Mesendoderm (in vitro differentiated cells): ENCODE measurements around the gene PSG11.
"Not testable (repeated sequence)": the region's sequence is repeated elsewhere in the genome, so short reads cannot be mapped to it uniquely, and the experiment has no call there.

Experiments
- DNase-seq: peaks from one replicate; pipeline ENCODE4 v3.0.0; 2013
- H2AK5ac ChIP-seq: 2 replicates; pipeline ENCODE4 v1.6.1; 2013; ENCODE audit warnings: low read length, inconsistent platforms
- H2BK120ac ChIP-seq: 2 replicates; pipeline ENCODE4 v1.6.1; 2013; ENCODE audit warnings: low read depth, mild to moderate bottlenecking, low read length, moderate library complexity, mixed read lengths
- H2BK15ac ChIP-seq: replicated peaks from 2 replicates; pipeline ENCODE4 v1.6.1; 2013; ENCODE audit warnings: low read depth, mild to moderate bottlenecking, moderate library complexity
- H2BK5ac ChIP-seq: 2 replicates; pipeline ENCODE4 v1.6.1; 2013; ENCODE audit warnings: low read length, inconsistent platforms
- H3K18ac ChIP-seq: 2 replicates; pipeline ENCODE4 v1.6.1; 2013; ENCODE audit warnings: mild to moderate bottlenecking, low read length, mixed read lengths
- H3K23ac ChIP-seq: one replicate; pipeline ENCODE4 v1.6.1; 2013; ENCODE audit warnings: low read length
- H3K27ac ChIP-seq: 2 replicates; pipeline ENCODE4 v1.5.1; 2013; ENCODE audit warnings: low read depth, mild to moderate bottlenecking, inconsistent platforms, low read length, moderate library complexity
- H3K27me3 ChIP-seq: 2 replicates; pipeline ENCODE4 v1.6.1; 2013; ENCODE audit warnings: low read length, control low read depth, mild to moderate bottlenecking, inconsistent platforms; ENCODE audit not compliant: insufficient read depth, poor library complexity
- H3K36me3 ChIP-seq: 2 replicates; pipeline ENCODE4 v1.6.1; 2013; ENCODE audit warnings: low read length, inconsistent platforms; ENCODE audit not compliant: control insufficient read depth, insufficient read depth
- H3K4ac ChIP-seq: one replicate; pipeline ENCODE4 v1.6.1; 2013; ENCODE audit warnings: low read depth, mild to moderate bottlenecking, low read length, moderate library complexity
- H3K4me1 ChIP-seq: 2 replicates; pipeline ENCODE4 v1.6.1; 2013; ENCODE audit warnings: low read depth, low read length, inconsistent platforms; ENCODE audit not compliant: control insufficient read depth
- H3K4me2 ChIP-seq: 2 replicates; pipeline ENCODE4 v1.6.1; 2013; ENCODE audit warnings: low read length
- H3K4me3 ChIP-seq: 2 replicates; pipeline ENCODE4 v1.5.1; 2013; ENCODE audit warnings: mild to moderate bottlenecking, low read length
- H3K56ac ChIP-seq: one replicate; pipeline ENCODE4 v1.6.1; 2013; ENCODE audit warnings: low read length
- H3K79me1 ChIP-seq: 2 replicates; pipeline ENCODE4 v1.6.1; 2013; ENCODE audit warnings: low read length, inconsistent platforms
- H3K79me2 ChIP-seq: 2 replicates; pipeline ENCODE4 v1.6.1; 2013; ENCODE audit warnings: mild to moderate bottlenecking, low read length; ENCODE audit not compliant: control insufficient read depth, insufficient read depth
- H3K9ac ChIP-seq: 2 replicates; pipeline ENCODE4 v1.6.1; 2013; ENCODE audit warnings: low read length, inconsistent platforms
- H4K5ac ChIP-seq: one replicate; pipeline ENCODE4 v1.6.1; 2013; ENCODE audit warnings: low read length
- H4K8ac ChIP-seq: one replicate; pipeline ENCODE4 v1.6.1; 2013; ENCODE audit warnings: low read depth, mild to moderate bottlenecking, control low read depth, low read length, moderate library complexity
- WGBS: extraction: QIAGEN DNeasy Blood & Tissue Kit; methylation state at CpG from one replicate; pipeline ENCODE4 v1.1.7; 2013; ENCODE audit warnings: low lambda C conversion rate, missing lambda C conversion rate; ENCODE audit not compliant: insufficient coverage; ENCODE audit errors: extremely low coverage; 5-methylcytosine and 5-hydroxymethylcytosine counted together

Gene PSG11

GRCh38 chr19:42988206-42988605, 38.1 kb downstream of the PSG11 start:
- not testable (repeated sequence) for H3K27me3 ChIP-seq, H3K79me1 ChIP-seq, H3K4ac ChIP-seq, H3K56ac ChIP-seq, H2BK15ac ChIP-seq, H3K4me2 ChIP-seq, H3K9ac ChIP-seq, H4K5ac ChIP-seq, H3K18ac ChIP-seq, H4K8ac ChIP-seq, DNase-seq, H2BK120ac ChIP-seq, H3K23ac ChIP-seq, H3K4me3 ChIP-seq, H3K36me3 ChIP-seq, H3K27ac ChIP-seq, H3K79me2 ChIP-seq, H2BK5ac ChIP-seq, H3K4me1 ChIP-seq, H2AK5ac ChIP-seq
- no CpG with 5 or more reads among the region's 1 CpG for WGBS

- no peaks in the 10 kb centered on the region for H3K27me3 ChIP-seq
- H3K27ac ChIP-seq, result no peak overlapping the region
- H2BK120ac ChIP-seq, result no peak overlapping the region
- H2AK5ac ChIP-seq, result no peak overlapping the region
- H3K23ac ChIP-seq, result no peak overlapping the region
- no peak overlapping the region for H3K9ac ChIP-seq
- no peak overlapping the region for H4K8ac ChIP-seq
- no peak overlapping the region for H3K56ac ChIP-seq
- no peak overlapping the region for H2BK15ac ChIP-seq
- WGBS, result no CpG with 5 or more reads among the region's 4 CpGs
- no peak overlapping the region for H2BK5ac ChIP-seq
- no peaks in the 10 kb centered on the region for H3K36me3 ChIP-seq
- H3K79me2 ChIP-seq, result no peaks in the 10 kb centered on the region
- H3K79me1 ChIP-seq, result no peaks in the 10 kb centered on the region
- no peak overlapping the region for H3K4me2 ChIP-seq
- H3K4ac ChIP-seq, result no peak overlapping the region
- H3K4me1 ChIP-seq, result no peaks in the 10 kb centered on the region
- no peak overlapping the region for H3K18ac ChIP-seq
- no peak for DNase-seq
- no peak overlapping the region for H4K5ac ChIP-seq
- no peak overlapping the region for H3K4me3 ChIP-seq
Observed at GRCh38 chr19:42985588-42985987, 40.7 kb downstream of the PSG11 start.

GRCh38 chr19:42982111-42982510, 44.2 kb downstream of the PSG11 start:
- H2AK5ac ChIP-seq, H3K23ac ChIP-seq, H3K27ac ChIP-seq, H2BK5ac ChIP-seq, H3K4ac ChIP-seq, H3K27me3 ChIP-seq, H3K79me1 ChIP-seq, H3K4me3 ChIP-seq, H4K8ac ChIP-seq, H3K56ac ChIP-seq, H3K9ac ChIP-seq, H3K18ac ChIP-seq, H3K4me2 ChIP-seq, H2BK120ac ChIP-seq, H3K79me2 ChIP-seq, H4K5ac ChIP-seq, H3K36me3 ChIP-seq, DNase-seq, H3K4me1 ChIP-seq, H2BK15ac ChIP-seq: not testable (repeated sequence)

GRCh38 chr19:42971451-42971850, 54.8 kb downstream of the PSG11 start:
- DNase-seq, H3K18ac ChIP-seq, H3K4me3 ChIP-seq, H3K27me3 ChIP-seq, H4K8ac ChIP-seq, H2BK5ac ChIP-seq, H2BK120ac ChIP-seq, H3K4ac ChIP-seq, H3K4me1 ChIP-seq, H3K79me2 ChIP-seq, H3K23ac ChIP-seq, H3K36me3 ChIP-seq, H3K79me1 ChIP-seq, H3K27ac ChIP-seq, H3K56ac ChIP-seq, H3K9ac ChIP-seq, H2BK15ac ChIP-seq, H2AK5ac ChIP-seq, H4K5ac ChIP-seq, H3K4me2 ChIP-seq: not testable (repeated sequence)
- no CpG with 5 or more reads among the region's 5 CpGs for WGBS

GRCh38 chr19:42965176-42965575, 61.1 kb downstream of the PSG11 start:
- Histone ChIP-seq H3K79me1 (no peaks in the 10 kb centered on the region), H3K36me3 (no peaks in the 10 kb centered on the region), H3K27ac (no peak overlapping the region), H3K79me2 (no peaks in the 10 kb centered on the region), H3K18ac (no peak overlapping the region), H4K8ac (no peak overlapping the region), H3K4me3 (no peak overlapping the region), H2AK5ac (no peak overlapping the region), H3K4me2 (no peak overlapping the region), H3K4me1 (no peaks in the 10 kb centered on the region), H3K56ac (no peak overlapping the region), H3K23ac (no peak overlapping the region), H2BK120ac (no peak overlapping the region), H2BK5ac (no peak overlapping the region), H3K27me3 (no peaks in the 10 kb centered on the region), H2BK15ac (no peak overlapping the region), H3K4ac (no peak overlapping the region), H3K9ac (no peak overlapping the region), H4K5ac (no peak overlapping the region)
- DNase-seq, result no peak
- no CpG with 5 or more reads among the region's 2 CpGs for WGBS

- DNase-seq, result no peak
- no peak overlapping the region for H3K4ac ChIP-seq
- no CpG with 5 or more reads among the region's 6 CpGs for WGBS
Observed at GRCh38 chr19:42961119-42961518, 65.2 kb downstream of the PSG11 start.

More at GRCh38 chr19:42961119-42961518, 65.2 kb downstream of the PSG11 start:
- Histone ChIP-seq H2BK120ac (no peak overlapping the region), H3K4me2 (no peak overlapping the region), H3K18ac (no peak overlapping the region), H3K4me1 (no peaks in the 10 kb centered on the region), H3K36me3 (no peaks in the 10 kb centered on the region), H3K79me2 (no peaks in the 10 kb centered on the region), H3K27me3 (no peaks in the 10 kb centered on the region), H3K79me1 (no peaks in the 10 kb centered on the region), H3K56ac (no peak overlapping the region), H3K4me3 (no peak overlapping the region), H4K8ac (no peak overlapping the region), H3K27ac (no peak overlapping the region), H2AK5ac (no peak overlapping the region), H4K5ac (no peak overlapping the region), H3K23ac (no peak overlapping the region), H2BK15ac (no peak overlapping the region), H3K9ac (no peak overlapping the region), H2BK5ac (no peak overlapping the region)
